H1 (cell line): Measurements from ENCODE around the gene CNOT6. TPM values are rescaled to one million over a fixed set of nuclear protein-coding genes. Genes with fewer than 3 reads are reported as not detected.

Experiments used
- CTCF ChIA-PET: fragments of 300-600 bp; sonication (Branson Sonifier 250); formaldehyde crosslinking; loops from one replicate; lab custom pipeline; 2021; ENCODE audit not compliant: partially characterized antibody; lab: Charles Lee
- POLR2A ChIA-PET: fragments of 300-600 bp; sonication (Branson Sonifier 250); formaldehyde crosslinking; loops from one replicate; lab custom pipeline; 2021; ENCODE audit warnings: inconsistent platforms; ENCODE audit not compliant: partially characterized antibody; lab: Charles Lee
- DNase-seq, 2 experiments: peaks; one replicate each; pipeline versions ENCODE4 v3.0.0 to v3.0.0-alpha.2; 2010 to 2022; ENCODE audit warnings: low spot score in 2 of 2, low read depth in 1 of 2, mixed read lengths in 1 of 2
- FAIRE-seq: peaks from 2 replicates; lab custom pipeline; 2011; peaks lifted over from hg19 to GRCh38; lab: Jason Lieb, UNC
- H2AFZ ChIP-seq: 2 replicates; pipeline ENCODE4 v1.8.1; 2012; ENCODE audit warnings: low read length, inconsistent platforms
- H2AK5ac ChIP-seq: 2 replicates; pipeline ENCODE4 v1.6.1; 2013; ENCODE audit warnings: low read depth, low read length
- H2BK120ac ChIP-seq: replicated peaks from 2 replicates; pipeline ENCODE3; 2013; ENCODE audit warnings: low read depth, low read length, inconsistent platforms
- H2BK12ac ChIP-seq: 2 replicates; pipeline ENCODE4 v1.6.1; 2013; ENCODE audit warnings: low read depth, low read length
- H2BK15ac ChIP-seq: 2 replicates; pipeline ENCODE4 v1.6.1; 2013; ENCODE audit warnings: low read length
- H2BK20ac ChIP-seq: 2 replicates; pipeline ENCODE4 v1.6.1; 2013; ENCODE audit warnings: low read length
- H2BK5ac ChIP-seq: 2 replicates; pipeline ENCODE4 v1.6.1; 2013; ENCODE audit warnings: low read depth, low read length
- H3K14ac ChIP-seq: 2 replicates; pipeline ENCODE4 v1.6.1; 2013; ENCODE audit warnings: inconsistent platforms; ENCODE audit not compliant: insufficient read length
- H3K18ac ChIP-seq: 2 replicates; pipeline ENCODE4 v1.6.1; 2013; ENCODE audit warnings: low read length; ENCODE audit errors: extremely low read depth
- H3K23ac ChIP-seq: 2 replicates; pipeline ENCODE4 v1.6.1; 2013; ENCODE audit warnings: inconsistent platforms; ENCODE audit not compliant: insufficient read length
- H3K23me2 ChIP-seq: 2 replicates; pipeline ENCODE4 v1.6.1; 2013; ENCODE audit warnings: low read depth, low read length
- H3K27ac ChIP-seq: 2 replicates; pipeline ENCODE4 v1.6.1; 2011; ENCODE audit warnings: low read depth, low read length, inconsistent platforms
- H3K27me3 ChIP-seq, 4 experiments: replicated peaks in 1 of 4; 1 replicate in 1 of 4; 2 replicates in 3 of 4; pipeline versions ENCODE4 v1.6.1 to v1.8.1; 2011 to 2013; ENCODE audit warnings: low read length in 3 of 4, mild to moderate bottlenecking in 3 of 4, inconsistent platforms in 2 of 4, mixed read lengths in 2 of 4, moderate library complexity in 1 of 4; ENCODE audit not compliant: control insufficient read depth in 3 of 4, insufficient read depth in 3 of 4; ENCODE audit errors: extremely low read depth in 1 of 4
- H3K36me3 ChIP-seq, 4 experiments: 2 replicates each; pipeline versions ENCODE4 v1.6.1 to v1.8.1; 2011 to 2013; ENCODE audit warnings: mild to moderate bottlenecking in 4 of 4, low read length in 3 of 4, moderate library complexity in 2 of 4, control low read depth in 1 of 4, inconsistent platforms in 1 of 4; ENCODE audit not compliant: insufficient read depth in 4 of 4, control insufficient read depth in 2 of 4
- H3K4ac ChIP-seq: replicated peaks from 2 replicates; pipeline ENCODE3; 2013; ENCODE audit warnings: low read length, low read depth, mixed read lengths, inconsistent platforms; ENCODE audit not compliant: insufficient read length
- H3K4me1 ChIP-seq, 4 experiments: replicated peaks in 1 of 4; 1 replicate in 1 of 4; 2 replicates in 3 of 4; pipeline versions ENCODE4 v1.6.1 to v1.8.1; 2011 to 2013; ENCODE audit warnings: low read length in 3 of 4, inconsistent platforms in 2 of 4, mixed read lengths in 1 of 4; ENCODE audit not compliant: insufficient read depth in 4 of 4, control insufficient read depth in 3 of 4
- H3K4me2 ChIP-seq, 2 experiments: 2 replicates each; pipeline versions ENCODE4 v1.6.1 to v1.8.1; 2011 to 2013; ENCODE audit warnings: low read depth in 2 of 2, low read length in 2 of 2, control low read depth in 1 of 2, inconsistent platforms in 1 of 2, mild to moderate bottlenecking in 1 of 2; ENCODE audit not compliant: insufficient read depth in 1 of 2
- H3K4me3 ChIP-seq, 4 experiments: fragments of 200-600, 300-600 bp in 1 of 4; sonication (generic), shearing (Covaris generic), sonication (Bioruptor Twin) in 1 of 4; 2 replicates each; pipeline versions ENCODE4 v1.5.1 to v1.8.1; 2011 to 2016; ENCODE audit warnings: low read length in 4 of 4, low read depth in 3 of 4, control low read depth in 2 of 4, inconsistent platforms in 2 of 4, mild to moderate bottlenecking in 2 of 4, mixed read lengths in 1 of 4, moderate library complexity in 1 of 4; ENCODE audit not compliant: insufficient read depth in 2 of 4; ENCODE audit errors: extremely low read depth in 1 of 4
- H3K56ac ChIP-seq: replicated peaks from 2 replicates; pipeline ENCODE3; 2013; ENCODE audit warnings: low read depth, mild to moderate bottlenecking, mixed read lengths, low read length, inconsistent platforms; ENCODE audit not compliant: insufficient read length
- H3K79me1 ChIP-seq: 2 replicates; pipeline ENCODE4 v1.6.1; 2013; ENCODE audit warnings: low read depth, low read length, control low read depth
- H3K79me2 ChIP-seq, 2 experiments: 2 replicates each; pipeline versions ENCODE4 v1.6.1 to v1.8.1; 2012 to 2013; ENCODE audit warnings: low read length in 2 of 2, mild to moderate bottlenecking in 2 of 2, inconsistent platforms in 1 of 2; ENCODE audit not compliant: insufficient read depth in 2 of 2, control insufficient read depth in 1 of 2
- H3K9ac ChIP-seq, 4 experiments: replicated peaks in 1 of 4; 1 replicate in 1 of 4; 2 replicates in 3 of 4; pipeline versions ENCODE4 v1.6.1 to v1.8.1; 2011 to 2013; ENCODE audit warnings: low read depth in 3 of 4, low read length in 3 of 4, control low read depth in 2 of 4, mild to moderate bottlenecking in 2 of 4, moderate library complexity in 2 of 4, inconsistent platforms in 1 of 4; ENCODE audit errors: extremely low read depth in 1 of 4
- H3K9me3 ChIP-seq, 2 experiments: 2 replicates each; pipeline versions ENCODE4 v1.6.1 to v1.8.1; 2012 to 2013; ENCODE audit warnings: mild to moderate bottlenecking in 2 of 2, moderate library complexity in 2 of 2, control low read depth in 1 of 2, inconsistent platforms in 1 of 2, low read depth in 1 of 2, low read length in 1 of 2, mixed read lengths in 1 of 2; ENCODE audit not compliant: insufficient read depth in 2 of 2
- H4K20me1 ChIP-seq, 2 experiments: replicated peaks in 1 of 2; 2 replicates each; pipeline versions ENCODE3 to v1.8.1; 2011 to 2013; ENCODE audit warnings: inconsistent platforms in 2 of 2, low read length in 2 of 2, mild to moderate bottlenecking in 1 of 2; ENCODE audit not compliant: insufficient read depth in 2 of 2, control insufficient read depth in 1 of 2
- H4K5ac ChIP-seq: 2 replicates; pipeline ENCODE4 v1.6.1; 2013; ENCODE audit warnings: low read length, low read depth, mixed read lengths, inconsistent platforms; ENCODE audit not compliant: insufficient read length
- H4K8ac ChIP-seq: 2 replicates; pipeline ENCODE4 v1.8.0; 2013; ENCODE audit warnings: mild to moderate bottlenecking, moderate library complexity, low read length, inconsistent platforms; ENCODE audit not compliant: insufficient read depth; ENCODE audit errors: extremely low read depth
- H4K91ac ChIP-seq: replicated peaks from 2 replicates; pipeline ENCODE3; 2013; ENCODE audit warnings: low read length, mixed read lengths, inconsistent platforms; ENCODE audit not compliant: insufficient read length
- BACH1 ChIP-seq: IDR thresholded peaks from 2 replicates; pipeline ENCODE4 v1.6.1; 2012; ENCODE audit warnings: low read length, improper control_type of control experiment
- CHD2 ChIP-seq: IDR thresholded peaks from 2 replicates; pipeline ENCODE4 v1.6.1; 2012; ENCODE audit warnings: low read length, improper control_type of control experiment
- CREB1 ChIP-seq: IDR thresholded peaks from 2 replicates; pipeline ENCODE4 v1.6.1; 2012; ENCODE audit warnings: inconsistent platforms
- EGR1 ChIP-seq: IDR thresholded peaks from 2 replicates; pipeline ENCODE4 v1.6.1; 2011; ENCODE audit warnings: low read depth, low read length, borderline replicate concordance
- JUND ChIP-seq: IDR thresholded peaks from 2 replicates; pipeline ENCODE4 v1.6.1; 2011; ENCODE audit warnings: mild to moderate bottlenecking, improper control_type of control experiment, low read length
- SAP30 ChIP-seq: fragments of 300-600 bp; sonication (generic); IDR thresholded peaks from 2 replicates; pipeline ENCODE4 v1.7.1; 2012; ENCODE audit warnings: low read length, moderate library complexity, mild to moderate bottlenecking, inconsistent platforms; ENCODE audit not compliant: insufficient read depth, insufficient replicate concordance
- TEAD4 ChIP-seq: IDR thresholded peaks from 2 replicates; pipeline ENCODE4 v1.6.1; 2012; ENCODE audit warnings: low read depth, low read length, inconsistent platforms, mixed read lengths
- WGBS, 2 experiments: shearing (Covaris generic) in 1 of 2; methylation state at CpG; one replicate each; pipeline versions ENCODE4 v1.1.6 to v1.1.7; 2013 to 2015; ENCODE audit warnings: low lambda C conversion rate in 2 of 2, mixed read lengths in 2 of 2, inconsistent platforms in 1 of 2, low coverage in 1 of 2, missing lambda C conversion rate in 1 of 2; ENCODE audit not compliant: insufficient replicate concordance in 2 of 2, insufficient coverage in 1 of 2, insufficient read length in 1 of 2; ENCODE audit errors: extremely low coverage in 1 of 2, missing lambda C conversion rate in 1 of 2; 5-methylcytosine and 5-hydroxymethylcytosine counted together
- polyA plus RNA-seq, 7 experiments: library from polyadenylated mRNA; depleted of rRNA in 3 of 7; stranded (reverse) in 5 of 7; unstranded in 2 of 7; fragments of >200 nt in 5 of 7; fragments of 200-250 nt in 2 of 7; gene quantifications; 1 replicate in 5 of 7; 2 replicates in 1 of 7; 4 replicates in 1 of 7; pipeline versions ENCODE4 v1.2.1 to v1.2.3, GENCODE V29; 2011 to 2013; ENCODE audit warnings: missing spikeins in 2 of 7, mixed read lengths in 2 of 7
- total RNA-seq: library from RNA; stranded (reverse); fragmentation: NEBNext Ultra II Directional; extraction: Animal tissue kit (Norgen Biotek cat#: 25700); gene quantifications from 2 replicates; pipeline ENCODE4 v1.2.1, GENCODE V29; 2021

Gene CNOT6
- total and polyA plus RNA-seq, 2 of the 8 experiments (the other 6 are each of a cell fraction or from before 2014, with no cell fraction given): 10.7 to 45.4 TPM

DNA sequence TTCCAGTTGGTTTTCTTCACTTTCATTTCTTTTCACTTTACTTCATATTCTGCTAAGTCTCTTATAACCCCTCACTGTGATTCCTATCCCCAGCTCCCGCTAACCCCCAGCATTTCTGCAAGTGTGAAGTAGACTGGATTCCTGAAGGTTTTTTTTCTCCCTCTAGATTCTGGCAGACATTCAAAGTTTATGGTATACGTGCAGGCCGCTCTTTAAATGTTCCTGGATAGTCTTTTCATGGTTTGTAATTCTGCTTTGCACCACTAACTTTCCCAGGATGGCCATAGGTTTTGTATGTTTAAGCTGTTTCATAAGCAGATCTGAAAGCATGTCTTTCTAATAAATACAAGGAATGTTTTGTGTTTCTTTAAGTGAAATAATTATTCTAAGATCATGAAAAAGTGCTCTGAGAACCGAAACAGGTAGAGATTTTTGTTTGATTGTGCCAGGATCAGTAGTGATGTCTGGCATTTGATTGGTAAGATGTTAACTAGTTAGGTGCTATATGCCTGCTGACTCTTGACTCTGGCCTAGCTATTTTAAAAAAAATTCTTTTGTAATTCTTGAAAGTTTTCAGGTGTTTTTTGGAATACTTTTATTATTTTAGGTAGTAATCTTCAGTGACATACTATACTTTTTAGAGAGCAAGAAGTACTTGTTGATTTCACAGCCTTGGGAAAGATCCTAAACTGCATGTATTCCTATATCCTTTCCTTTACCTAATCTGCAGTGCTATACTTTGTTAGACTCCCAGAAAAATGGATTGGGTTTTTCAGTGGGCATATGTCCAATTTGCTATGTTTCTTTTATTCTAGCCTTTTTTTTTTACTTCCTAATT is 29.7 kb downstream of the CNOT6 start:
- H4K5ac ChIP-seq: no peak overlapping the region
- POLR2A ChIA-PET: interaction anchor here (0.7 to 1.5 kb wide), 3 partner anchors 16 to 344 kb away, joined by 3 to 4 read pairs (median 3); no protein-coding TSS in a partner anchor
- no peak overlapping the region for H4K91ac ChIP-seq
- H3K36me3 ChIP-seq: no peaks in the 10 kb centered on the region; a peak in 2 of 8 replicates
- H3K18ac ChIP-seq: no peak overlapping the region
- H3K4me3 ChIP-seq: no peak overlapping the region
- H3K79me2 ChIP-seq: peaks cover 30 to 97% of the 10 kb centered on the region in 2 experiments
- H2BK15ac ChIP-seq: no peak overlapping the region
- H3K27me3 ChIP-seq: no peaks in the 10 kb centered on the region
- no peak overlapping the region for H3K23ac ChIP-seq
- 80% methylated on average over 4 of the region's 4 CpGs; no CpG with 5 or more reads in 1 of the 2 experiments for WGBS, 2 experiments
- H3K14ac ChIP-seq: no peak overlapping the region
- H3K23me2 ChIP-seq: no peaks in the 10 kb centered on the region
- H3K9me3 ChIP-seq: no peaks in the 10 kb centered on the region
- H3K79me1 ChIP-seq: peaks cover 11% of the 10 kb centered on the region
- H4K8ac ChIP-seq: no peak overlapping the region
- TF ChIP-seq BACH1 (no peak), EGR1 (no peak), JUND (no peak), CREB1 (no peak), CHD2 (no peak), SAP30 (no peak), TEAD4 (no peak)
- TF ChIP-seq, all 59 proteins: peak for 0
- CTCF ChIA-PET: interaction anchor here (1.3 to 2.1 kb wide), 2 partner anchors 8 to 20 kb away, joined by 3 to 6 read pairs; no protein-coding TSS in a partner anchor
- Histone ChIP-seq H3K4ac (no peak overlapping the region), H2BK12ac (no peak overlapping the region), H4K20me1 (peaks cover 16 to 32% of the 10 kb centered on the region in 2 experiments), H2AK5ac (no peak overlapping the region), H3K4me1 (peaks cover 4 to 18% (median 10%) of the 10 kb centered on the region in 4 experiments; a peak in 6 of 7 replicates), H3K9ac (no peak overlapping the region), H2AFZ (no peak overlapping the region), H3K56ac (no peak overlapping the region), H2BK20ac (no peak overlapping the region), H2BK5ac (no peak overlapping the region), H3K4me2 (no peak overlapping the region), H3K27ac (no peak overlapping the region), H2BK120ac (no peak overlapping the region)
- FAIRE-seq: no peak
- no peak for DNase-seq
